K562 treated with DMSO at 1 percent for 24 hours (cell line): Measurements from ENCODE around the gene TM9SF2. TPM values are rescaled to one million over a fixed set of nuclear protein-coding genes. Genes with fewer than 3 reads are reported as not detected.

Experiments
- total RNA-seq: library from RNA; unstranded; fragments of 300-600 nt; gene quantifications from 2 replicates; pipeline ENCODE4 v1.2.3, GENCODE V29; 2022; ENCODE audit warnings: low read depth; ENCODE audit not compliant: insufficient read depth

The TM9SF2 gene, protein sequence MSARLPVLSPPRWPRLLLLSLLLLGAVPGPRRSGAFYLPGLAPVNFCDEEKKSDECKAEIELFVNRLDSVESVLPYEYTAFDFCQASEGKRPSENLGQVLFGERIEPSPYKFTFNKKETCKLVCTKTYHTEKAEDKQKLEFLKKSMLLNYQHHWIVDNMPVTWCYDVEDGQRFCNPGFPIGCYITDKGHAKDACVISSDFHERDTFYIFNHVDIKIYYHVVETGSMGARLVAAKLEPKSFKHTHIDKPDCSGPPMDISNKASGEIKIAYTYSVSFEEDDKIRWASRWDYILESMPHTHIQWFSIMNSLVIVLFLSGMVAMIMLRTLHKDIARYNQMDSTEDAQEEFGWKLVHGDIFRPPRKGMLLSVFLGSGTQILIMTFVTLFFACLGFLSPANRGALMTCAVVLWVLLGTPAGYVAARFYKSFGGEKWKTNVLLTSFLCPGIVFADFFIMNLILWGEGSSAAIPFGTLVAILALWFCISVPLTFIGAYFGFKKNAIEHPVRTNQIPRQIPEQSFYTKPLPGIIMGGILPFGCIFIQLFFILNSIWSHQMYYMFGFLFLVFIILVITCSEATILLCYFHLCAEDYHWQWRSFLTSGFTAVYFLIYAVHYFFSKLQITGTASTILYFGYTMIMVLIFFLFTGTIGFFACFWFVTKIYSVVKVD
- 32.8 and 37.9 TPM in 2 replicates for total RNA-seq

DNA sequence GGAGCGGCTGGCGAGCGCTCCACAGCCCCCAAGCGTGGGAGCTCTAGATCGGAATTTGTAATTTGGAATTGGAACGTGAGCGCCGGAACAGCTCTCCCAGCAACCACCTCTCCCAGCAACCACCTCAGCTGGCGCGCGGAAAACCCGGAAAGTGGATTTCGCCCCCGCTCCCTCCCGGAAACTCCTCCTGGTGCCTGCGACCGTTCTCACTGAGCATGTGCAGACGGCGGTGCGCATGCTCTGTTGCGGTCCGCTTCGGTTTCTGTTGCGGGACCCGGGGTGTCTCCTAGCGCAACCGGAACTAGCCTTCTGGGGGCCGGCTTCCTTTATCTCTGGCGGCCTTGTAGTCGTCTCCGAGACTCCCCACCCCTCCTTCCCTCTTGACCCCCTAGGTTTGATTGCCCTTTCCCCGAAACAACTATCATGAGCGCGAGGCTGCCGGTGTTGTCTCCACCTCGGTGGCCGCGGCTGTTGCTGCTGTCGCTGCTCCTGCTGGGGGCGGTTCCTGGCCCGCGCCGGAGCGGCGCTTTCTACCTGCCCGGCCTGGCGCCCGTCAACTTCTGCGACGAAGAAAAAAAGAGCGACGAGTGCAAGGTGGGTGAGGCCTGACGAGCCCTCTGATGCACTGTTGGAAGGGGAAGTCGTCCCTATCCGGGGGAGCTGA is at the start of gene TM9SF2:
Gene TM9SF2, plus strand, starts transcription at position 289 of the 664 bp plus-strand sequence. Its CDS starts 135 bp downstream, at position 424.

DNA sequence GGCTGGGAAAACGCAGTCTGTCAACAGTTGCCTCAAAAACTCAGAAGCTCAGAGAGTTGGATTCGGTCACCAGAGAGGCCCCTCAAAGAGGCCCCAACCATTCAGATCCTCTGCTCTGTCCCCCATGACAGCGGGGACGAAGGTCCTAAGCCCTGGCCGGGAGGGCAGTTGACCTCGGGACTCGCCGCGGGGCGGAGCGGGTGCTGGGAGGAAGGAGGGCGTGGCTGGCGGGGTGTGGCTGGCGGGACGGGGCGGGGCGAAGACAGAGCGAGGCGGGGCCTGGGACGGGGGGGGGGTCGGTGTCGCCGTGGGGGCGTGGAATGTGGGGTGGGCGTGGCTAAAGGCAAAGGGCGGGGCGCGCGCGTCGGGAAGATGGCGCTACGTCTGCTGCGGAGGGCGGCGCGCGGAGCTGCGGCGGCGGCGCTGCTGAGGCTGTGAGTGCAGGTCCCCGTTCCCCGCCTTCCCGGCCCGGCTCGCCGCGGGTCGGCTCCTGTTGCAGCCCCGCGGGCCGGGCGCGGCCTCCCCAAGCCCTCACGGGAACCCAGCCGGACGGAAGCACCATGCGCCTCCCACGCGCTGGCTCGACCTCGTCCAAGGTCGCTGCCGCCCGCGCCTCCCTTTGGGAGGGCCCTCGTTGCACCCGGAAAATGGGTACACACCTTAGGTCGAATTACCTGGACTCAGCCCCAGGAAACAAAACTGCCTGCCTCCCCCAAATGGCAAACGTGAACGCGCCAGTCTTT is 105.2 kb downstream of the TM9SF2 start, which contains the start of gene CLYBL:
Gene CLYBL, plus strand, starts transcription at position 367 of the 743 bp plus-strand sequence.

Other genes starting within 250 kb of the TM9SF2 start
- not detected in 2 replicates for gene GPR18, start 243.1 kb upstream of the TM9SF2 start, total RNA-seq
- not detected in 2 replicates for gene GPR183, start 194.1 kb upstream of the TM9SF2 start, total RNA-seq
- 2.6 and 5.1 TPM in 2 replicates for gene CLYBL, start 105.2 kb downstream of the TM9SF2 start, total RNA-seq